Right atrium auricular region (tissue), 2 donors: Measurements from ENCODE around the gene STOM. TPM values are rescaled to one million over a fixed set of nuclear protein-coding genes. Genes with fewer than 3 reads are reported as not detected.
A peak's percentile ranks its signal among the peaks of the same experiment; 100 is the strongest.

Source experiments
- DNase-seq: peaks from one replicate; pipeline ENCODE4 v3.0.0-alpha.2; 2019; ENCODE audit warnings: low spot score
- H3K27ac ChIP-seq, 2 donors: fragments of 200-600 bp; sonication (generic); 1 replicate in 1 of 2; 2 replicates in 1 of 2; pipeline ENCODE4 v1.5.1; 2016 to 2019
- H3K27me3 ChIP-seq, 2 donors: fragments of 200-600 bp; sonication (generic); one replicate each; pipeline versions ENCODE4 v1.5.1 to v1.6.0; 2017 to 2019
- H3K36me3 ChIP-seq: fragments of 200-600 bp; sonication (generic); one replicate; pipeline ENCODE4 v1.5.1; 2016
- H3K4me1 ChIP-seq, 2 donors: fragments of 200-600 bp; sonication (generic); one replicate each; pipeline versions ENCODE4 v1.5.1 to v1.6.0; 2017 to 2019
- H3K4me3 ChIP-seq, 2 donors: fragments of 200-600 bp; sonication (generic); 1 replicate in 1 of 2; 2 replicates in 1 of 2; pipeline ENCODE4 v1.5.1; 2017 to 2019; ENCODE audit warnings: mild to moderate bottlenecking in 1 of 2, moderate library complexity in 1 of 2
- H3K9me3 ChIP-seq, 2 donors: fragments of 200-600 bp; sonication (generic); one replicate each; pipeline ENCODE4 v1.5.1; 2019
- CTCF ChIP-seq, 2 donors: fragments of 200-600 bp; sonication (generic); IDR thresholded peaks; one replicate each; pipeline ENCODE4 v1.5.1; 2019; ENCODE audit warnings: antibody characterized with exemption in 2 of 2
- total RNA-seq, 2 donors: library from RNA; depleted of rRNA; stranded (reverse); fragments of >200 nt; gene quantifications; one replicate each; pipeline ENCODE4 v1.1.0, GENCODE V29; 2016

The STOM gene
- total RNA-seq, 2 donors from 2014 or later: 152 to 173 TPM

- no peak for TF ChIP-seq CTCF (IDR thresholded peaks at IDR 0.05)
- H3K4me3 ChIP-seq: no peak overlapping the region
- H3K4me1 ChIP-seq: peaks cover 0 to 39% of the 10 kb centered on the region in 2 donors
- DNase-seq: no peak
- H3K27ac ChIP-seq: no peak overlapping the region
- H3K36me3 ChIP-seq: peaks cover 97% of the 10 kb centered on the region
- no peaks in the 10 kb centered on the region for H3K27me3 ChIP-seq
- H3K9me3 ChIP-seq: no peaks in the 10 kb centered on the region
Observed at GRCh38 chr9:121309833-121310425, 60.1 kb downstream of the STOM start.

DNA sequence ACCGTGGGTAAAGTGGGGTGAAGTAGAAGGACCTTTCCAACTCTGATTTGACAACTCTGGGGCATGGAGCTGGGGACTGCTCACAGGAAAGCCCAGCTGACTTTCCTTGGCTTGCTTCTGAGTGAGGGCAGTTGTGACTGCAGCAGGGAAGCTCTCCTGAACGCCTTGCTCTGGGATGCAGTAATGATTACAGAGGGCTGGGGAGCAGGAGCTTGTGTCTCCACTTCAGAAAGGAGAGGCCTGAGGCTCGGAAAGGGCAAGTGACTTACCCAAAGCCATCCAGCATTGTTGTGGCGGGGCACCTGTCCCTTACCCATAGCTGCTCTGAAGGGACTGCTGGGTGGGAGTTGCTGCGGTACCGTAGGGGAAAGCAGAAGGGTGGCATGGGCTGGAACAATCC, 60.9 kb downstream of the STOM start:
- Histone ChIP-seq H3K27me3 (no peaks in the 10 kb centered on the region), H3K4me3 (no peak overlapping the region), H3K27ac (peak overlapping the region in 1 of 2 donors; percentile 29), H3K9me3 (no peaks in the 10 kb centered on the region), H3K4me1 (peaks cover 0 to 46% of the 10 kb centered on the region in 2 donors), H3K36me3 (peaks cover 97% of the 10 kb centered on the region)
- no peak for DNase-seq
- TF ChIP-seq CTCF (IDR thresholded peaks at IDR 0.05): no peak

DNA sequence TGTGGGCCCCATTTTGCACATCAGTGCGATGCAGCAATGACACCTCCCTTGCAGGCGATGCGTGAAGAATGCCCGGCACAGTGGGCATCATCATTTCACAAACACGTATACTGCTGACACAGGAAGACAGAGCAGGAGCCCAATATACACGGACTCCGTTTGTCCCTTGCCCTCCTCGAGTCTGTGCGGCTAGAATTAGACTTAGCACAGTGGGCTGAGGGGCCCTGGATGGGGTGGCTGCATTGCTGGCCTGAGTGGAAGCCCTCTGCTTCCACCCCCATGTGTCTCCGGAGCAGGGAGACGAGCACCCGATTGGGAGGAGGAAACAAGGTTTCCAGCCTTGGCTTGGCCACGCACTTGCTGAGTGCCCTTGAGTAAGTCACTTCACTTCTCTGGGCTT, 61.3 kb downstream of the STOM start:
- H3K4me1 ChIP-seq: peaks cover 0 to 46% of the 10 kb centered on the region in 2 donors
- peaks cover 97% of the 10 kb centered on the region for H3K36me3 ChIP-seq
- no peaks in the 10 kb centered on the region for H3K9me3 ChIP-seq
- H3K27me3 ChIP-seq: no peaks in the 10 kb centered on the region
- H3K27ac ChIP-seq: peak overlapping the region in 1 of 2 donors; percentile 29
- TF ChIP-seq CTCF (IDR thresholded peaks at IDR 0.05): no peak
- H3K4me3 ChIP-seq: no peak overlapping the region
- no peak for DNase-seq

DNA sequence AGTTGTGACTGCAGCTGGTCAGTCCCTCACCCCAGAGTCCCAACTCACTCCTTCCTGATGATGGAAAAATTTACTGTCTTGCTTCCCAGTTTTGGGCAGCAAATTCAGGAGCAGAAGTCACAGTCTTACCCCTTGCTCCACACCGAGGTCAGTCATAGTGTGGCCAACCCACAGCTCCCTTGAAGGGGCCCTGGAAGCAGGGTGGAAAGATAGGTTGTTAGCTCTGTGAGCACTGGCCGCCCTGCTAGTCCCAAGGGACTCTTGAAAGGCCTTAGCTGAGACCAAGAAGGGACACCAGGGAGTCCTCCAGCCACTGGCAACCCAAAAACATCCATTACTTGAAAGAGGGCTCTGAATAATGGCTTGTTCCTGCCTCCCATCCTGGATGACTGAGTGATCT, 62.1 kb downstream of the STOM start:
- no peak for DNase-seq

DNA sequence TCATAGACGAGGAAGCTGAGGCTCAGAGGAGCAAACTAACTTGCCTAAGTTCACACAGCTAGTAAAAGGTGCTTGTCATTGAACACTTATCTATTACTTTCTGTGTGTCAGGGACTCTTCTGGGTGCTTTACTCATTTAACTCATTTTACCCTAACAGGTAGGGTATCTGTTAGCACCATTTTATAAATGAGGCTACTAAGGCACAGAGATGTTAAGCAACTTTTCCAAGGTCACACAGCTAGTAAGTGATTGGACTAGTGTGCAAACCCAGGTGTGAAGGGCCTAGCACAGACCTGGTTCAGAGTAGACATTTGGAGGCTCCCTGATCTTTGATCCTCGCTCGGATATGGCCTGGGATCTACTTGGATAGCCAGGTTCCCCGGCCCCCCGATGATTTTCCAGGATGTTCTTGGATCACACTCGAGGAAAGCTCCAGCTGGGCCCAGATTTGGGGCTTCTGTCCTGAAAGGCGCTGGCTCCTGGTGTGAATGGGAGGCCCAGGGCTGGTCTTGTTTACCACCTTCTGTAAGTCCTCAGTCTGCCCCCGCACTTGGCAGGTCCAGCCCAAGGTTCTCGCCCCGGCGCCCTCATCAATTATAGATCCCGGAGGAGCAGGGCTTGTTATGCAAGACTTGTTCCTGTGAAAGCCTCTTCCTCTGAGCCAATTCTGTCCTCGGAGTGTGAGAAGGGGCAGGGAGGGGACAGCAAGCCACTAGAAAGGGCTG, 64.6 kb downstream of the STOM start:
- Histone ChIP-seq H3K4me1 (peaks cover 0 to 59% of the 10 kb centered on the region in 2 donors), H3K36me3 (peaks cover 85% of the 10 kb centered on the region), H3K4me3 (peak overlapping the region; percentile 56 to 63), H3K27ac (peak overlapping the region; percentile 87 to 97), H3K27me3 (no peaks in the 10 kb centered on the region), H3K9me3 (no peaks in the 10 kb centered on the region)
- DNase-seq: peak; percentile 85
- TF ChIP-seq CTCF (IDR thresholded peaks at IDR 0.05): no peak

More for the DNA sequence above, 62.1 kb downstream of the STOM start:
- H3K4me1 ChIP-seq: peaks cover 0 to 46% of the 10 kb centered on the region in 2 donors
- no peak for TF ChIP-seq CTCF (IDR thresholded peaks at IDR 0.05)
- H3K4me3 ChIP-seq: no peak overlapping the region
- peaks cover 97% of the 10 kb centered on the region for H3K36me3 ChIP-seq
- H3K27ac ChIP-seq: no peak overlapping the region
- H3K9me3 ChIP-seq: no peaks in the 10 kb centered on the region
- no peaks in the 10 kb centered on the region for H3K27me3 ChIP-seq
